ENCODE results near the gene PRKACB.
"Not testable (repeated sequence)": the region's sequence is repeated elsewhere in the genome, so short reads cannot be mapped to it uniquely, and the experiment has no call there.

Gene PRKACB

GRCh38 chr1:84272401-84272800 is 128.3 kb downstream of the PRKACB start:
- no peak for DNase-seq

DNA sequence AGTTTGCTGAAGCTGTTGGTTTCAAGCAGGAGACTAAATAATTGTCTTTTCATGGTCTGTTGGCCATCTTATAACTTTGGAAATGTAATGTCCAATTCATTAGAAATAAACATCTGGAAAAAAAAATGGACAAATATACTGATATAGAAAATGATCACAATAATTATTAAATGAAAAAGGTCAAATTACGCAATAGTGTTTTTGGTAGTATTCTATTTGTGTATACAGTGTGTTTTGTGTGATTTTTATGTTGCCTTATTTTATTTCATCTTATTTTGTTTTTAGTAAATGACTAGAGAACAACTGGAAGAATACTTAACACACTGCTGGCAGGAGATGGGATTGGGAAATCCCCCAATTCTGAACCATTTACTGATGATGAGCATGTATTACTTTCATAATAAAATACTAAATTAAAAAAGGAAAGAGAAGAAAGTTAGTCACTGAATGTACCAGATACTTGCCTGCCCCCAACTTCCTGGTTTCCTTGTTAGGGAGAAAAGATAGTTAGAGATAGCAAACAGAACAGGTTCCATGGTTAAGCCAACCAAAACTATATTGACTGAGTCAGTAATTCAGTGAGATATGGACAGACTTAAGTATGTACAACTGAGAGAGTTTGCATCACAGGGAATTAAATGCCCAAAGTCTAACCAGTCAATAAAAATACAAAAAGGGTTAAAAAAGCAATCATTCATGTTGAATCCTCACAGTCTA is 133.4 kb downstream of the PRKACB start:
- no peak for DNase-seq

GRCh38 chr1:84278905-84279304 is 134.8 kb downstream of the PRKACB start:
- DNase-seq = no peak

- no peak for DNase-seq
Observed at GRCh38 chr1:84280912-84281311, 136.8 kb downstream of the PRKACB start.

GRCh38 chr1:84282780-84283333 is 138.8 kb downstream of the PRKACB start:
- DNase-seq = no peak

DNA sequence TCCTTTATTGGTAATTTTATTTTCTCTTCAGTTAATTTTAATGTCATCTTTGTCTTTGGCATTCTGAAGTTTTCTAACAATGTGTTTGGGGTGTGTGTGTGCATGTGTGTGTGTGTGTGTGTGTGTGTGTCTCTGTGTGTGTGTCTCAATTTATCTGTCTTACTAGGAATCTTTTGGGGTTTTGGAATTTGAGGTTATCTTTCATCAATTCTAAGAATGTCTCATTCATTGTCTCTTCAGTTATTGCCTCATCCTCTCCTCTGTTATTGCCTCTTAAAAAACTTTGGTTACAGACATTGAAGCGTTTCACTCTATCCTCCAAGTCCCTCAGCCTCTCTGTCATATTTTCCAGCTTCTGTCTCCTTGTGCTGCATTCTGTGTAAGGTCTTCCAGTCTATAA is 139.3 kb downstream of the PRKACB start:
- no peak for DNase-seq

- DNase-seq = no peak
Observed at GRCh38 chr1:84286071-84286470, 142.0 kb downstream of the PRKACB start.

- DNase-seq = not testable (repeated sequence)
Observed at GRCh38 chr1:84287389-84287788, 143.3 kb downstream of the PRKACB start.

Measured in femur (tissue), 1 donor.